ENCODE measurements around the gene FMNL1. TPM values are rescaled to one million over a fixed set of nuclear protein-coding genes. Genes with fewer than 3 reads are reported as not detected.
A peak's percentile ranks its signal among the peaks of the same experiment; 100 is the strongest.

The FMNL1 gene
- total RNA-seq, 1 donor from 2014 or later = 8.7 TPM

DNA sequence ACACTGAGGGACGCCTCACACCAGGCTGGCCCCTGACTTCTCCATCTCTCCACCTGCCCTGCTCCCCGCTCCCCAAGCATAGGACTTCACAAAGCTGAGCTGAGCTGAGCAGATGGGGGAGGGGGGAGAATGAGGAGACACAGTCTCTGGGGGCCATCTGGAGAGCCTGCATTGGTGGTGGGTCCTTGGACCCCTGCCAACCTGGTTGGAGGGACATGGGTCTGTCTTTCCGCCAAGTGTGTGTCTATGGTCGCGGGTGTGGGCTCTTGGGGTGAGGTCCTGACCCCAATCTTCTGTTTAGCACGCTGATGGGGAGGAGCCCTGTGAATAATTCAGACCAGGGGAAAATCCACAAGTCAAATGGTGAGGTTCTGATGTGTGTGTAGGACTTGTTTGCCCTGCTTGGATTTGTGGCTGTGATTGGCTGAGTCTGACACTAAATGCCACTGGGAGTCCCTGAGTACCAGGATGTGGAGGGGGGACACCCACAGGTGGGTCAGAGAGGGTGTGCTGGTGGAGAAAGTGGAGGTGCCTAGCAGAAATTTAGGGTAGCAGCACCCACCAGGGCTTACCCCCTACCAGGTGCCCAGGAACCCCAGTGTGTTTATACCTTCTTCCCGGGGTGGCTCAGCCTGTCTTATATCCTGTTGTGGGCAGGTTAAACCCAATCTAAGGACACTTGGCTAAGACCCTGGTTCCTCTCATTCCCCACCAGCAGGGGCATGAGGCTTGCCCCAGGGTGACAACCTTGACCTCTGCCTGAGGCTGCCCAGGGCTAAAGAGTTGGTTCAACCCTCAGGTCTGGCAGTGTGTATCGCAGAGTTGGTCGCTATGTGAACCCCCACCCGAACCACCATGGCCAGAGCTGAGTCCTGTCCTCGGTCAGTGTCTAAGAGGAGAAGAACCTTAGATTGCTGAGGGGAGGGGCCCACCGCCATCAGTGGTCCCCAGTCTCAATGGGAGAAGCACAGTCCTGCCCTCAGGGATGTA, 2.1 kb downstream of the FMNL1 start:
- peaks cover 85% of the 10 kb centered on the region for H3K4me1 ChIP-seq
- H3K4me3 ChIP-seq = peak overlapping the region; percentile 84
- DNase-seq = no peak
- no peaks in the 10 kb centered on the region for H3K27me3 ChIP-seq (ENCODE audit: low read depth)
- TF ChIP-seq, protein P1, sequence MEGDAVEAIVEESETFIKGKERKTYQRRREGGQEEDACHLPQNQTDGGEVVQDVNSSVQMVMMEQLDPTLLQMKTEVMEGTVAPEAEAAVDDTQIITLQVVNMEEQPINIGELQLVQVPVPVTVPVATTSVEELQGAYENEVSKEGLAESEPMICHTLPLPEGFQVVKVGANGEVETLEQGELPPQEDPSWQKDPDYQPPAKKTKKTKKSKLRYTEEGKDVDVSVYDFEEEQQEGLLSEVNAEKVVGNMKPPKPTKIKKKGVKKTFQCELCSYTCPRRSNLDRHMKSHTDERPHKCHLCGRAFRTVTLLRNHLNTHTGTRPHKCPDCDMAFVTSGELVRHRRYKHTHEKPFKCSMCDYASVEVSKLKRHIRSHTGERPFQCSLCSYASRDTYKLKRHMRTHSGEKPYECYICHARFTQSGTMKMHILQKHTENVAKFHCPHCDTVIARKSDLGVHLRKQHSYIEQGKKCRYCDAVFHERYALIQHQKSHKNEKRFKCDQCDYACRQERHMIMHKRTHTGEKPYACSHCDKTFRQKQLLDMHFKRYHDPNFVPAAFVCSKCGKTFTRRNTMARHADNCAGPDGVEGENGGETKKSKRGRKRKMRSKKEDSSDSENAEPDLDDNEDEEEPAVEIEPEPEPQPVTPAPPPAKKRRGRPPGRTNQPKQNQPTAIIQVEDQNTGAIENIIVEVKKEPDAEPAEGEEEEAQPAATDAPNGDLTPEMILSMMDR (IDR thresholded peaks at IDR 0.05; ENCODE audit: borderline replicate concordance) = no peak
- H3K27ac ChIP-seq (replicated peaks) = peak overlapping the region; percentile 84
- intact Hi-C loops (cut with micrococcal nuclease) = no loop called here
- H3K9me3 ChIP-seq (replicated peaks) = no peaks in the 10 kb centered on the region
- no peaks in the 10 kb centered on the region for H3K36me3 ChIP-seq

DNA sequence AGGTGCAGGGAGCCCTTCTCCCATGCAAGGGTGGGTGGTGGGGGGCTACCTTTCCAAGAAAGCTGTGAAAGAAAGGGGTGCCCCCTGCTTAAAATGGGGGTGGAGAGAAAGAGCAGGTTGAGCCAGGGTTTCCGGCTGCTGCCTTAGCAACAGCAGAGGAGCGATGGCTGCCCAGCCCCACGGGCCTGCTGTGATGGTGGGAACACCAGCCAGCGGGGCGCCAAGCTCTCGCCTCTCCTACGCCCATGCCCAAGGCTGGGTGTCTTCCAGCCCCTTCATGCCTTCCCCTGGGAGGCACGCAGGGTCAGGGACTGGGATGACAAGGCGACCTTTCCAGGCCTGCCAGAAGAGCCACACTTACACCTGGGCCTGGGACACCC, 3.0 kb downstream of the FMNL1 start:
- Histone ChIP-seq H3K27ac (replicated peaks) (peak overlapping the region; percentile 84), H3K9me3 (replicated peaks) (no peaks in the 10 kb centered on the region), H3K27me3 (ENCODE audit: low read depth) (no peaks in the 10 kb centered on the region), H3K4me3 (peak overlapping the region; percentile 10), H3K36me3 (no peaks in the 10 kb centered on the region), H3K4me1 (peaks cover 86% of the 10 kb centered on the region)
- DNase-seq = no peak
- TF ChIP-seq, protein P1 (IDR thresholded peaks at IDR 0.05; ENCODE audit: borderline replicate concordance) = no peak
- intact Hi-C loops (cut with micrococcal nuclease) = no loop called here

DNA sequence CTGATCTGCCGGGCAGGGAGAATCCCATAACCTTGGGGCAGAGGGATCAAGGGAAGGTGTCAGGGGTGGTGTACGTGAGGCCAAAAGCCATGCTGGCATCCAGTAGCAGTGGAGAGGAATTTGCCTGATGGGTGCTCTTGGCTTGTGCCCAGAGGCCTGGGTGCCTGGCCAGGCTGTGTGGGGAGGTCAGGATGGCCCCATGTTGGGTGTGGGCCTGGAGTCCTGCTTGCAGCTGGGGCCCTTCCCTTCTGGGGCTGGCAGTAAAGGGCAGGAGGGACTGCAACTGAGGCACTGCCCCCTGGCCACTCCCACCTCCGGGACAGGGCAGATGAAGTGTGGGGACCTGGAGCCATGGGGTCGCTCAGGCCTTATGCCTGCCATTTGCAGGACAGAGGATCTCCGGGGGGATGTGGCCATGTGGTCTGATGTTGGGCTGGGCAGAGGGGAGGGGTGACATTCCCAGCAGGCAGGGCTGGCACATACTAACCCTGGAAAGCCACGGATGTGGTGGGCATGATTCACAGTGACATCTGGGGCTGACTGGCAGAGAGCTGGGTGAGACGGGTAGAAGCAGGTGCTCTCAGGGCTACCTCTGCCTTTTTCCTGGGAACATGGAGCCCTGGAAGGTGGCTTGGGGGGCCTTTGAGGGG, 3.5 kb downstream of the FMNL1 start:
- peak overlapping the region; percentile 84 for H3K27ac ChIP-seq (replicated peaks)
- TF ChIP-seq, protein P1 (IDR thresholded peaks at IDR 0.05; ENCODE audit: borderline replicate concordance) = no peak
- H3K36me3 ChIP-seq = no peaks in the 10 kb centered on the region
- intact Hi-C loops (cut with micrococcal nuclease) = no loop called here
- peaks cover 92% of the 10 kb centered on the region for H3K4me1 ChIP-seq
- DNase-seq = no peak
- peak overlapping the region; percentile 10 for H3K4me3 ChIP-seq
- no peaks in the 10 kb centered on the region for H3K27me3 ChIP-seq (ENCODE audit: low read depth)
- no peaks in the 10 kb centered on the region for H3K9me3 ChIP-seq (replicated peaks)

DNA sequence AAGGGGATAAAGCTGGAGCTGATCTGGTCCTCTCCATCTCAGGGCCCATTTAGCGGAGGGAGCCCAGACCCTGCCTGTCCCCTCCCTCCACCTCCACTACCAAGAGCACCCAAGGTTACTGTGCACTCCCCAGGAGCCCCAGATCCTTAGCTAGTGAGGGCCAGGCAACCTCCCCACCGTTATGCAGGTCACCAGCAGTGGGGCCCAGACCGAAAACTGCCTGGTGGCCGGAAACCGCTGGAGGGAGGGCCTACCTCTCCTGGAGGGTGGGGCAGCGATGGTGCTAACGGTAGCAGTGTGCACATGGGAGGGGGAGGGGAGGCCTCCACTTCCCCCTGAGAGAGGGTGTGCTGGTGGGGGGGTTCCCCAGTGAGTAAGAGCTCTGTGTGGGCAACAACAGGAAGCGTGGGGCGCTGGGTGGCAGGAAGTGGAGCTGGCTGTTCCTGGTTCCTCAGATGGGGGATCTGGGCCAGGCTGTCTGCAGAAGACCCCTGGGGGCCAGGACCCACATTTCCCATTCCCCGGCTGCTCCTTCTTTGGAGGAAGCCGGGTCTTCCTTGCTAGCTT, 4.4 kb downstream of the FMNL1 start:
- TF ChIP-seq, protein P1 (IDR thresholded peaks at IDR 0.05; ENCODE audit: borderline replicate concordance) = no peak
- DNase-seq = peak; percentile 77
- intact Hi-C loops (cut with micrococcal nuclease) = no loop called here
- peak overlapping the region; percentile 84 for H3K27ac ChIP-seq (replicated peaks)
- peak overlapping the region; percentile 53 for H3K4me3 ChIP-seq
- H3K27me3 ChIP-seq (ENCODE audit: low read depth) = no peaks in the 10 kb centered on the region
- H3K4me1 ChIP-seq = peaks cover 96% of the 10 kb centered on the region
- H3K9me3 ChIP-seq (replicated peaks) = no peaks in the 10 kb centered on the region
- H3K36me3 ChIP-seq = no peaks in the 10 kb centered on the region

DNA sequence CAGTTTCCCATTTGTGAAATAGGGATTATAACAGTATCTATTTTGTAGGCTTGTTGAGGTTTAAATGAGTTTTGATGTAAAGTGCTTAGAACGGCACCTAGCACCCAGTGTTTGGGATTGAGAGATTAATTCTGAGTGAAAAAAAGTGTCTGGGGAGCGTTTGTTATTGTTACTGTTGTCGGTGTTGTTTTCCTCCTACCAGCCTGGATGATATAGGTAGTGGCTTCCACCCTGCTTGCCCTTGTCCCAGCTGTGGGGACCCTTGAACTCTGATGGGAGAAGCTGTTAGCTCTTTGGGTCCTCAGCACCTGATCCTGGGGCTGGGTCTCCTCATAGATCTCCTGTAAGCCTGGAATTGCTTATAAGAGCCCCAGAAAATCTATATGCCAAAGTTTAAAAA, 4.9 kb downstream of the FMNL1 start:
- H3K9me3 ChIP-seq (replicated peaks) = no peaks in the 10 kb centered on the region
- TF ChIP-seq, protein P1 (IDR thresholded peaks at IDR 0.05; ENCODE audit: borderline replicate concordance) = no peak
- peak overlapping the region; percentile 84 for H3K27ac ChIP-seq (replicated peaks)
- H3K4me3 ChIP-seq = peak overlapping the region; percentile 53
- H3K4me1 ChIP-seq = peaks cover 96% of the 10 kb centered on the region
- H3K27me3 ChIP-seq (ENCODE audit: low read depth) = no peaks in the 10 kb centered on the region
- intact Hi-C loops (cut with micrococcal nuclease) = no loop called here
- DNase-seq = no peak
- H3K36me3 ChIP-seq = no peaks in the 10 kb centered on the region

Measured in left ventricle myocardium inferior (tissue), 1 donor.